Cardiac muscle cell (in vitro differentiated cells and primary cell): Measurements from ENCODE around the gene PCSK2. TPM values are rescaled to one million over a fixed set of nuclear protein-coding genes. Genes with fewer than 3 reads are reported as not detected.

Experiments
- DNase-seq, 2 donors: peaks; one replicate each; pipeline versions ENCODE4 v3.0.0 to v3.0.0-alpha.2; 2010 to 2017; ENCODE audit warnings: low read depth in 1 of 2, low spot score in 1 of 2
- H3K27ac ChIP-seq: fragments of 200-600 bp; sonication (generic); 2 replicates; pipeline ENCODE4 v1.5.1; 2016
- H3K27me3 ChIP-seq: fragments of 200-600 bp; sonication (generic); 2 replicates; pipeline ENCODE4 v1.6.0; 2016; ENCODE audit warnings: control low read depth
- H3K36me3 ChIP-seq: fragments of 200-600 bp; sonication (generic); 2 replicates; pipeline ENCODE4 v1.5.1; 2016; ENCODE audit warnings: control low read depth
- H3K4me1 ChIP-seq: fragments of 200-600 bp; sonication (generic); 2 replicates; pipeline ENCODE4 v1.8.1; 2017; ENCODE audit warnings: low read depth, mild to moderate bottlenecking, mixed run types
- H3K4me3 ChIP-seq: fragments of 200-600 bp; sonication (generic); 2 replicates; pipeline ENCODE4 v1.5.1; 2016; ENCODE audit warnings: mild to moderate bottlenecking
- H3K9me3 ChIP-seq: fragments of 200-600 bp; sonication (generic); 2 replicates; pipeline ENCODE4 v1.5.1; 2017; ENCODE audit warnings: low read depth, mild to moderate bottlenecking, control low read depth
- CTCF ChIP-seq: IDR thresholded peaks from 2 replicates; pipeline ENCODE4 v1.5.1; 2012; ENCODE audit warnings: low read depth, mild to moderate bottlenecking, low read length
- polyA plus RNA-seq: library from polyadenylated mRNA; unstranded; fragments of >200 nt; fragmentation: Nextera tagmentation; extraction: Ambion mirVana; gene quantifications from 2 replicates; pipeline ENCODE4 v1.2.1, GENCODE V29; 2016
- total RNA-seq: library from RNA; depleted of rRNA; stranded (reverse); fragments of >200 nt; gene quantifications from 2 replicates; pipeline ENCODE4 v1.2.3, GENCODE V29; 2016

PCSK2 gene
- total and polyA plus RNA-seq, 2 experiments from 2014 or later: 0.12 to 0.66 TPM

GRCh38 chr20:17504066-17504897, 277.4 kb downstream of the PCSK2 start:
- Histone ChIP-seq H3K4me1 (no peaks in the 10 kb centered on the region), H3K36me3 (no peaks in the 10 kb centered on the region), H3K4me3 (peak overlapping the region; percentile 13), H3K9me3 (no peaks in the 10 kb centered on the region), H3K27me3 (no peaks in the 10 kb centered on the region), H3K27ac (no peak overlapping the region)
- TF ChIP-seq CTCF: no peak
- no peak for DNase-seq

GRCh38 chr20:17504898-17505635, 278.2 kb downstream of the PCSK2 start:
- no peaks in the 10 kb centered on the region for H3K27me3 ChIP-seq
- TF ChIP-seq CTCF: peak; percentile 55
- no peaks in the 10 kb centered on the region for H3K36me3 ChIP-seq
- H3K27ac ChIP-seq: no peak overlapping the region
- peak; percentile 63 to 66 for DNase-seq
- H3K4me1 ChIP-seq: no peaks in the 10 kb centered on the region
- H3K4me3 ChIP-seq: peak overlapping the region; percentile 13
- H3K9me3 ChIP-seq: no peaks in the 10 kb centered on the region

- H3K36me3 ChIP-seq: no peaks in the 10 kb centered on the region
- no peak overlapping the region for H3K4me3 ChIP-seq
- DNase-seq: peak in 1 of 2 donors; percentile 54
- no peaks in the 10 kb centered on the region for H3K4me1 ChIP-seq
- H3K9me3 ChIP-seq: no peaks in the 10 kb centered on the region
- no peak overlapping the region for H3K27ac ChIP-seq
- no peak for TF ChIP-seq CTCF
- H3K27me3 ChIP-seq: no peaks in the 10 kb centered on the region
Measured at GRCh38 chr20:17505636-17506517, 279.0 kb downstream of the PCSK2 start.

GRCh38 chr20:17507032-17507431, 280.2 kb downstream of the PCSK2 start:
- no peak for TF ChIP-seq CTCF
- H3K4me3 ChIP-seq: no peak overlapping the region
- H3K4me1 ChIP-seq: no peaks in the 10 kb centered on the region
- H3K36me3 ChIP-seq: no peaks in the 10 kb centered on the region
- H3K27me3 ChIP-seq: no peaks in the 10 kb centered on the region
- H3K9me3 ChIP-seq: no peaks in the 10 kb centered on the region
- no peak overlapping the region for H3K27ac ChIP-seq
- DNase-seq: no peak

GRCh38 chr20:17507531-17507930, 280.7 kb downstream of the PCSK2 start:
- no peak for TF ChIP-seq CTCF
- no peaks in the 10 kb centered on the region for H3K36me3 ChIP-seq
- H3K27ac ChIP-seq: no peak overlapping the region
- no peaks in the 10 kb centered on the region for H3K4me1 ChIP-seq
- no peaks in the 10 kb centered on the region for H3K9me3 ChIP-seq
- no peak for DNase-seq
- H3K27me3 ChIP-seq: no peaks in the 10 kb centered on the region
- no peak overlapping the region for H3K4me3 ChIP-seq
